Measurements from ENCODE around the gene CENPX.

CENPX gene

GRCh38 chr17:81980122-81980521 is 42.6 kb downstream of the CENPX start:
- DNase-seq (ENCODE audit: low read depth): no peak

- no peak for DNase-seq (ENCODE audit: low read depth)
These were observed 44.0 kb downstream of the CENPX start for GRCh38 chr17:81978524-81979298.

GRCh38 chr17:81977211-81977808 is 45.4 kb downstream of the CENPX start, which contains the start of gene ASPSCR1:
ASPSCR1 (plus strand) TSS chr17:81977629; CDS start chr17:81977647, 18 bp downstream.
- DNase-seq (ENCODE audit: low read depth): peak; percentile 56

- no peak for DNase-seq (ENCODE audit: low read depth)
These were observed 46.1 kb downstream of the CENPX start for GRCh38 chr17:81976332-81977210.

- DNase-seq (ENCODE audit: low read depth): no peak
These were observed 49.2 kb downstream of the CENPX start for GRCh38 chr17:81973432-81973831.

- no peak for DNase-seq (ENCODE audit: low read depth)
These were observed 53.5 kb downstream of the CENPX start for GRCh38 chr17:81968850-81969812.

All from HS-5 (cell line).